Prostate gland (tissue), 2 donors: ENCODE results near the gene RNPEP. TPM values are rescaled to one million over a fixed set of nuclear protein-coding genes. Genes with fewer than 3 reads are reported as not detected.
A peak's percentile ranks its signal among the peaks of the same experiment; 100 is the strongest.

Experiments used
- DNase-seq: peaks from one replicate; pipeline ENCODE4 v3.0.0-alpha.2; 2019; ENCODE audit warnings: low spot score
- H3K27ac ChIP-seq, 2 donors: fragments of 200-600 bp; sonication (generic); 2 replicates each; pipeline ENCODE4 v1.5.1; 2017 to 2019
- H3K27me3 ChIP-seq: fragments of 200-600 bp; sonication (generic); replicated peaks from 2 replicates; pipeline ENCODE4 v1.5.1; 2019; ENCODE audit not compliant: insufficient read depth
- H3K36me3 ChIP-seq, 2 donors: fragments of 200-600 bp; sonication (generic); 1 replicate in 1 of 2; 2 replicates in 1 of 2; pipeline versions ENCODE4 v1.5.1 to v1.8.1; 2017 to 2019
- H3K4me1 ChIP-seq: fragments of 200-600 bp; sonication (generic); replicated peaks from 2 replicates; pipeline ENCODE4 v1.5.1; 2019
- H3K4me3 ChIP-seq, 2 donors: fragments of 200-600 bp; sonication (generic); 2 replicates each; pipeline ENCODE4 v1.5.1; 2017 to 2019
- H3K9me3 ChIP-seq: fragments of 200-600 bp; sonication (generic); 2 replicates; pipeline ENCODE4 v1.5.1; 2017
- CTCF ChIP-seq, 4 experiments: fragments of 200-600 bp in 2 of 4; fragments of 450-650 bp in 2 of 4; sonication (generic) in 2 of 4; IDR thresholded peaks; 1 replicate in 3 of 4; 2 replicates in 1 of 4; pipeline ENCODE4 v1.5.1; 2016 to 2019; ENCODE audit warnings: antibody characterized with exemption in 4 of 4, mild to moderate bottlenecking in 2 of 4, moderate library complexity in 2 of 4
- POLR2A ChIP-seq: fragments of 450-650 bp; IDR thresholded peaks from one replicate; pipeline ENCODE4 v1.6.1; 2016; ENCODE audit warnings: antibody characterized with exemption, mild to moderate bottlenecking
- POLR2AphosphoS5 ChIP-seq: sonication (generic); formaldehyde crosslinking; IDR thresholded peaks from one replicate; pipeline ENCODE4 v1.6.1; 2017; ENCODE audit warnings: antibody characterized with exemption
- whole genome bisulfite sequencing: methylation state at CpG from one replicate; pipeline ENCODE4 v1.1.5; 2018; 5-methylcytosine and 5-hydroxymethylcytosine counted together
- intact Hi-C: fragments of 100-400 bp; cut with DNase I; formaldehyde crosslinking; loops from one replicate; pipeline ENCODE4 v1.14.2; 2022
- total RNA-seq, 2 donors: library from RNA; depleted of rRNA; stranded (reverse); fragments of >200 nt; gene quantifications; one replicate each; pipeline ENCODE4 v1.1.0, GENCODE V29; 2016

Gene RNPEP
- total RNA-seq, 2 donors from 2014 or later, result 70.4 to 104 TPM

- WGBS, result 36% methylated on average over 3 of the region's 3 CpGs
- Histone ChIP-seq H3K27me3 (no peaks in the 10 kb centered on the region), H3K9me3 (no peaks in the 10 kb centered on the region), H3K4me3 (no peak overlapping the region), H3K4me1 (no peaks in the 10 kb centered on the region), H3K36me3 (no peaks in the 10 kb centered on the region), H3K27ac (peak overlapping the region; percentile 74 to 80)
- no peak for DNase-seq
- intact Hi-C loops, result loop anchor here (2.0 kb wide), 1 partner anchor 51 kb away; no protein-coding TSS in a partner anchor
- TF ChIP-seq POLR2AphosphoS5 (no peak), CTCF (IDR thresholded peaks at IDR 0.05) (no peak), POLR2A (no peak)
These were observed 34.8 kb upstream of the RNPEP start for GRCh38 chr1:201947697-201948008.

- H3K27ac ChIP-seq, result no peak overlapping the region
- H3K4me3 ChIP-seq, result no peak overlapping the region
- intact Hi-C loops, result no loop called here
- TF ChIP-seq CTCF (IDR thresholded peaks at IDR 0.05) (no peak), POLR2A (no peak), POLR2AphosphoS5 (no peak)
- H3K36me3 ChIP-seq, result no peaks in the 10 kb centered on the region
- no peaks in the 10 kb centered on the region for H3K4me1 ChIP-seq
- no peaks in the 10 kb centered on the region for H3K9me3 ChIP-seq
- H3K27me3 ChIP-seq, result no peaks in the 10 kb centered on the region
- no peak for DNase-seq
These were observed 33.0 kb upstream of the RNPEP start for GRCh38 chr1:201949491-201949890.

GRCh38 chr1:201954263-201955008 is 28.0 kb upstream of the RNPEP start:
- intact Hi-C loops, result no loop called here
- 52% methylated on average over 24 of the region's 24 CpGs for WGBS

GRCh38 chr1:201955009-201955728 is 27.3 kb upstream of the RNPEP start, which contains the start of gene TIMM17A:
Gene TIMM17A, plus strand, starts transcription at chr1:201955503. Its CDS starts 24 bp downstream, at chr1:201955527.
- Histone ChIP-seq H3K27me3 (no peaks in the 10 kb centered on the region), H3K27ac (peak within 1 kb of the TSS; percentile 80 to 81), H3K9me3 (no peaks in the 10 kb centered on the region), H3K4me1 (peaks cover 5% of the 10 kb centered on the region), H3K4me3 (peak within 1 kb of the TSS; percentile 74 to 86), H3K36me3 (peaks cover 0 to 4% of the 10 kb centered on the region in 2 donors)
- TF ChIP-seq CTCF (IDR thresholded peaks at IDR 0.05) (peak in 1 of 4 experiments; percentile 20), POLR2A (peak; percentile 84), POLR2AphosphoS5 (peak; percentile 99)
- DNase-seq, result peak; percentile 96
- under 1% methylated on average over 43 of the region's 43 CpGs for WGBS
- intact Hi-C loops, result no loop called here

More at GRCh38 chr1:201954263-201955008, 28.0 kb upstream of the RNPEP start:
- peak overlapping the region; percentile 74 to 86 for H3K4me3 ChIP-seq
- no peaks in the 10 kb centered on the region for H3K27me3 ChIP-seq
- DNase-seq, result no peak
- H3K9me3 ChIP-seq, result no peaks in the 10 kb centered on the region
- TF ChIP-seq POLR2AphosphoS5 (no peak), POLR2A (no peak), CTCF (IDR thresholded peaks at IDR 0.05) (no peak)
- H3K4me1 ChIP-seq, result peaks cover 5% of the 10 kb centered on the region
- peak overlapping the region; percentile 80 to 81 for H3K27ac ChIP-seq
- peaks cover 0 to 4% of the 10 kb centered on the region in 2 donors for H3K36me3 ChIP-seq
